Astrocyte (in vitro differentiated cells and primary cell): Measurements from ENCODE around the gene SLC6A11. TPM values are rescaled to one million over a fixed set of nuclear protein-coding genes. Genes with fewer than 3 reads are reported as not detected.

Experiments used
- DNase-seq: peaks from one replicate; pipeline ENCODE4 v3.0.0-alpha.2; 2010; ENCODE audit warnings: low read depth
- FAIRE-seq: peaks from 2 replicates; lab custom pipeline; 2011; peaks lifted over from hg19 to GRCh38; lab: Jason Lieb, UNC
- H2AFZ ChIP-seq: 2 replicates; pipeline ENCODE4 v1.6.0; 2012; ENCODE audit warnings: low read depth, low read length, inconsistent platforms
- H3K27ac ChIP-seq: 2 replicates; pipeline ENCODE4 v1.5.1; 2011; ENCODE audit warnings: low read depth, low read length, inconsistent platforms
- H3K27me3 ChIP-seq: 2 replicates; pipeline ENCODE4 v1.6.0; 2011; ENCODE audit warnings: low read length, inconsistent platforms; ENCODE audit not compliant: insufficient read depth
- H3K36me3 ChIP-seq: 2 replicates; pipeline ENCODE4 v1.5.1; 2011; ENCODE audit warnings: low read length, inconsistent platforms; ENCODE audit not compliant: insufficient read depth
- H3K4me1 ChIP-seq: 2 replicates; pipeline ENCODE4 v1.5.1; 2011; ENCODE audit warnings: low read length, inconsistent platforms; ENCODE audit not compliant: insufficient read depth
- H3K4me2 ChIP-seq: 2 replicates; pipeline ENCODE4 v1.6.0; 2012; ENCODE audit warnings: low read length, inconsistent platforms
- H3K4me3 ChIP-seq: 2 replicates; pipeline ENCODE4 v1.5.1; 2011; ENCODE audit warnings: low read depth, mild to moderate bottlenecking, low read length, inconsistent platforms; ENCODE audit not compliant: insufficient read depth
- H3K79me2 ChIP-seq: 2 replicates; pipeline ENCODE4 v1.6.0; 2012; ENCODE audit warnings: mild to moderate bottlenecking, low read length, inconsistent platforms; ENCODE audit not compliant: insufficient read depth
- H3K9ac ChIP-seq: 2 replicates; pipeline ENCODE4 v1.6.0; 2012; ENCODE audit warnings: mild to moderate bottlenecking, low read length, inconsistent platforms
- H3K9me3 ChIP-seq: 2 replicates; pipeline ENCODE4 v1.5.1; 2012; ENCODE audit warnings: low read depth, mild to moderate bottlenecking, low read length, inconsistent platforms; ENCODE audit not compliant: insufficient read depth
- H4K20me1 ChIP-seq: 2 replicates; pipeline ENCODE4 v1.6.0; 2012; ENCODE audit warnings: low read length, inconsistent platforms; ENCODE audit not compliant: insufficient read depth
- H3K27ac Mint-ChIP-seq: one replicate; pipeline ENCODE4 v1.8.0; 2021; ENCODE audit warnings: mild to moderate bottlenecking, mixed read lengths; ENCODE audit not compliant: unreplicated experiment
- H3K27me3 Mint-ChIP-seq: one replicate; pipeline ENCODE4 v1.8.0; 2021; ENCODE audit warnings: low read depth, mixed read lengths; ENCODE audit not compliant: unreplicated experiment
- H3K36me3 Mint-ChIP-seq: one replicate; pipeline ENCODE4 v1.8.0; 2021; ENCODE audit warnings: low read depth, mixed read lengths; ENCODE audit not compliant: unreplicated experiment
- H3K4me1 Mint-ChIP-seq: one replicate; pipeline ENCODE4 v1.8.0; 2021; ENCODE audit warnings: low read depth, mixed read lengths; ENCODE audit not compliant: unreplicated experiment
- H3K4me3 Mint-ChIP-seq: one replicate; pipeline ENCODE4 v1.8.0; 2021; ENCODE audit warnings: mild to moderate bottlenecking, moderate library complexity, mixed read lengths; ENCODE audit not compliant: unreplicated experiment
- H3K9me3 Mint-ChIP-seq: one replicate; pipeline ENCODE4 v1.8.0; 2021; ENCODE audit warnings: mild to moderate bottlenecking, mixed read lengths; ENCODE audit not compliant: unreplicated experiment
- EZH2 ChIP-seq: IDR thresholded peaks from 2 replicates; pipeline ENCODE4 v1.6.1; 2012; ENCODE audit warnings: mild to moderate bottlenecking, low read length, inconsistent platforms; ENCODE audit not compliant: insufficient read depth
- total RNA-seq: library from RNA; stranded (reverse); gene quantifications from 2 replicates; pipeline ENCODE4 v1.2.1, GENCODE V29; 2021
- TF ChIP-seq, protein P1 (sequence below): IDR thresholded peaks from 2 replicates; pipeline ENCODE4 v1.5.1; 2011; ENCODE audit warnings: low read depth, mild to moderate bottlenecking, inconsistent platforms, low read length, moderate library complexity; ENCODE audit not compliant: insufficient read depth

The SLC6A11 gene
- total RNA-seq, 1 donor from 2014 or later = 0.34 TPM

DNA sequence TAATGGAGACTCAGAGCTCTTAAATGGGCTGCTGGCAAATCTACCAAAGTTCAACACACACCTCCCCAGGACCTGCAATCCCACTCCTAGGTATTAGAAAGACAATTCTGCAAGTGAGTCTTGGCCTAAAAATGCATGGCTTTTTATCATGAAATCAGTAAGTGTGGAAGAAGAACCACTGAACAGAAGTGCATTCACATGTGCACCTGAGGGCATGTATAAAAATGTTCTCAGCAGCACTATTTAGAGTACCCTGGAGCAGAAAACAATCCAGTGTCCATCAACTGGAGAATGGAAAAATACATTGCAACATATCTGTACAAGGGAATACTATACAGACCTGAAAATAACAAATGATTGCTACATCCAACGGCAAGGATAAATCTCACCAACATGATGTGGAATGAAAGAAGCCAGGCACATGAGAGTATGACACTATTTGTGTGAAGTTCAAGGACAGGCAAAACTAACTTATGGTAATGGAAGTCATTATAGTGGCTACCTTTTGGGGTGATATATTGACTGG is 168.4 kb downstream of the SLC6A11 start:
- Mint-ChIP-seq H3K4me1 (peaks cover 19% of the 10 kb centered on the region), H3K4me3 (no peak overlapping the region), H3K9me3 (peaks cover 4% of the 10 kb centered on the region), H3K36me3 (peaks cover 2% of the 10 kb centered on the region), H3K27ac (no peak overlapping the region), H3K27me3 (peaks cover 44% of the 10 kb centered on the region)
- H3K9ac ChIP-seq = no peak overlapping the region
- no peak overlapping the region for H3K27ac ChIP-seq
- peaks cover 17% of the 10 kb centered on the region for H3K4me1 ChIP-seq
- H2AFZ ChIP-seq = no peak overlapping the region
- H3K27me3 ChIP-seq = peaks cover 16% of the 10 kb centered on the region
- H3K4me3 ChIP-seq = no peak overlapping the region
- FAIRE-seq (no peak), DNase-seq (no peak)
- H3K79me2 ChIP-seq = no peaks in the 10 kb centered on the region
- no peaks in the 10 kb centered on the region for H3K36me3 ChIP-seq
- TF ChIP-seq, protein P1, sequence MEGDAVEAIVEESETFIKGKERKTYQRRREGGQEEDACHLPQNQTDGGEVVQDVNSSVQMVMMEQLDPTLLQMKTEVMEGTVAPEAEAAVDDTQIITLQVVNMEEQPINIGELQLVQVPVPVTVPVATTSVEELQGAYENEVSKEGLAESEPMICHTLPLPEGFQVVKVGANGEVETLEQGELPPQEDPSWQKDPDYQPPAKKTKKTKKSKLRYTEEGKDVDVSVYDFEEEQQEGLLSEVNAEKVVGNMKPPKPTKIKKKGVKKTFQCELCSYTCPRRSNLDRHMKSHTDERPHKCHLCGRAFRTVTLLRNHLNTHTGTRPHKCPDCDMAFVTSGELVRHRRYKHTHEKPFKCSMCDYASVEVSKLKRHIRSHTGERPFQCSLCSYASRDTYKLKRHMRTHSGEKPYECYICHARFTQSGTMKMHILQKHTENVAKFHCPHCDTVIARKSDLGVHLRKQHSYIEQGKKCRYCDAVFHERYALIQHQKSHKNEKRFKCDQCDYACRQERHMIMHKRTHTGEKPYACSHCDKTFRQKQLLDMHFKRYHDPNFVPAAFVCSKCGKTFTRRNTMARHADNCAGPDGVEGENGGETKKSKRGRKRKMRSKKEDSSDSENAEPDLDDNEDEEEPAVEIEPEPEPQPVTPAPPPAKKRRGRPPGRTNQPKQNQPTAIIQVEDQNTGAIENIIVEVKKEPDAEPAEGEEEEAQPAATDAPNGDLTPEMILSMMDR = no peak
- TF ChIP-seq EZH2 = no peak
- H3K4me2 ChIP-seq = no peak overlapping the region
- H3K9me3 ChIP-seq = no peaks in the 10 kb centered on the region
- no peaks in the 10 kb centered on the region for H4K20me1 ChIP-seq

DNA sequence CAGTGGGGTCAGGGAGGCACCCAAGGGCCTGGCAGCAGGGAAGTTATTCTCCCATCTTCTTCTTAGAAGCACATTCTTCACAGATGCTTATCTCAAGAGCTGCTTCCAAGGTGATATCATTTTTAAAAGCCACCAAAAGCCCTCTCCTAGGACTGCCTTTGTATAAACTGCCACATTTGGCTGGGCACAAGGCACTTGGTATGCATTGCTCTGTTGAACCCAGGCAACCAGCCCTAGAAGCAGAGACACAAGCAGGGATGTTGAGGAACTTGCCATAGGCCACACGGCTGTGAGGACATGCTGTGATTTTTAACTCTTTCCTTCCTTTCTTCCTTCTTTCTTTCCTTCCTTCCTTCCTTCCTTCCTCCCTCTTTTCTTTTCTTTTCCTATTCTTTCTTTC is 169.2 kb downstream of the SLC6A11 start:
- Histone ChIP-seq H3K9ac (no peak overlapping the region), H3K36me3 (no peaks in the 10 kb centered on the region), H3K27me3 (peaks cover 23% of the 10 kb centered on the region), H4K20me1 (no peaks in the 10 kb centered on the region), H3K9me3 (no peaks in the 10 kb centered on the region), H3K4me2 (no peak overlapping the region), H3K4me1 (peaks cover 17% of the 10 kb centered on the region), H2AFZ (no peak overlapping the region), H3K79me2 (no peaks in the 10 kb centered on the region), H3K27ac (no peak overlapping the region), H3K4me3 (no peak overlapping the region)
- no peak overlapping the region for H3K27ac Mint-ChIP-seq
- H3K4me3 Mint-ChIP-seq = no peak overlapping the region
- TF ChIP-seq, protein P1 = no peak
- TF ChIP-seq EZH2 = no peak
- FAIRE-seq = no peak
- peaks cover 19% of the 10 kb centered on the region for H3K4me1 Mint-ChIP-seq
- no peak for DNase-seq
- H3K27me3 Mint-ChIP-seq = peaks cover 47% of the 10 kb centered on the region
- peaks cover 2% of the 10 kb centered on the region for H3K36me3 Mint-ChIP-seq
- peaks cover 4% of the 10 kb centered on the region for H3K9me3 Mint-ChIP-seq

DNA sequence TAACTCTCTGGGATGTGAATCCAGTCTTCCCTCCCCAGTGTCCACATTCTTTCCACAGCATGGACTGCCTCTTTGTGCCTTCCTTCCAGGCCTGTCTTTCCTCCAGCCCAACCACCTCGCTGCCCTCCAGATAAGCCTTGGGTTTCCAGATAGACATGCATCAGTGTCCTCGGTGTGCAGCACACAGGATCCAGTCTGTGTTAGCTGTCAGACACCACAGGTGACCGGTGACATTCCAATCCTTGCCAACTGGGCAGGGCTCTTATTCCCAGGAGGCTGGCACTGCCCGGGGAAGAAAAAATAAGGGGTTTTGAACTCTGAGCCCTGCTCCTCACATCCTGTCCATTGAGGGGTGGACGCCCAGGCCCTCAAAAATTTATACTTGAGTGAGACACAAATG is 170.6 kb downstream of the SLC6A11 start:
- Histone ChIP-seq H3K9me3 (no peaks in the 10 kb centered on the region), H2AFZ (no peak overlapping the region), H3K4me3 (no peak overlapping the region), H3K4me1 (peaks cover 16% of the 10 kb centered on the region), H4K20me1 (no peaks in the 10 kb centered on the region), H3K27ac (no peak overlapping the region), H3K9ac (no peak overlapping the region), H3K27me3 (peaks cover 36% of the 10 kb centered on the region), H3K4me2 (no peak overlapping the region), H3K79me2 (no peaks in the 10 kb centered on the region), H3K36me3 (no peaks in the 10 kb centered on the region)
- H3K4me3 Mint-ChIP-seq = no peak overlapping the region
- H3K4me1 Mint-ChIP-seq = peaks cover 17% of the 10 kb centered on the region
- peaks cover 6% of the 10 kb centered on the region for H3K36me3 Mint-ChIP-seq
- FAIRE-seq (no peak), DNase-seq (no peak)
- TF ChIP-seq EZH2 = no peak
- TF ChIP-seq, protein P1 = no peak
- no peak overlapping the region for H3K27ac Mint-ChIP-seq
- H3K9me3 Mint-ChIP-seq = peaks cover 2% of the 10 kb centered on the region
- H3K27me3 Mint-ChIP-seq = peaks cover 54% of the 10 kb centered on the region
